ENCODE measurements around the gene SLC25A4. TPM values are rescaled to one million over a fixed set of nuclear protein-coding genes. Genes with fewer than 3 reads are reported as not detected.

Gene SLC25A4
- total RNA-seq, 1 experiment from 2014 or later = 40.2 TPM

GRCh38 chr4:185128272-185129119, 14.6 kb upstream of the SLC25A4 start (continued):
- no peak for TF ChIP-seq ARID4B (CRISPR knock-in tag; IDR thresholded peaks at IDR 0.05; ENCODE audit: borderline replicate concordance)
- TF ChIP-seq CDX4 (CRISPR knock-in tag; IDR thresholded peaks at IDR 0.05; ENCODE audit: borderline replicate concordance) = no peak
- TF ChIP-seq ZBTB21 (CRISPR knock-in tag; IDR thresholded peaks at IDR 0.05; ENCODE audit: borderline replicate concordance) = no peak
- no peak for TF ChIP-seq FOXP4 (CRISPR knock-in tag; IDR thresholded peaks at IDR 0.05)
- TF ChIP-seq JAZF1 (CRISPR knock-in tag; IDR thresholded peaks at IDR 0.05) = no peak
- TF ChIP-seq FOXJ3 (CRISPR knock-in tag; IDR thresholded peaks at IDR 0.05; ENCODE audit: borderline replicate concordance) = no peak
- TF ChIP-seq E2F1 (CRISPR knock-in tag; IDR thresholded peaks at IDR 0.05) = 0 out of 2 replicates have a peak, but pooled peaks have one; percentile 20

GRCh38 chr4:185134307-185134869, 8.7 kb upstream of the SLC25A4 start:
- Mint-ChIP-seq H3K36me3 (peaks cover 3% of the 10 kb centered on the region; the same call in 1 of the 2 replicates), H3K4me3 (no peak overlapping the region), H3K27me3 (ENCODE audit: low read depth) (peaks cover 13% of the 10 kb centered on the region), H3K27ac (no peak overlapping the region; the same call in 1 of the 2 replicates), H3K9me3 (no peaks in the 10 kb centered on the region), H3K4me1 (peaks cover 14% of the 10 kb centered on the region)
- ATAC-seq (peak; percentile 55), DNase-seq (ENCODE audit: low spot score) (no peak)
- TF ChIP-seq CTCF (IDR thresholded peaks at IDR 0.05) = peak; percentile 76
- TF ChIP-seq MYBL2 (CRISPR knock-in tag; IDR thresholded peaks at IDR 0.05) = no peak
- ChIA-PET CTCF (interaction anchor here (0.6 to 2.9 kb wide), 47 partner anchors 9 to 904 kb away, joined by 3 to 55 read pairs (median 4); partner anchors contain the start of genes HELT and SLC25A4), POLR2A (interaction anchor here (0.9 to 1.0 kb wide), 2 partner anchors 9 to 96 kb away, joined by 3 to 4 read pairs; partner anchors contain the start of gene SLC25A4)

All from WTC11 (cell line).